Ecto neural progenitor cell (in vitro differentiated cells): ENCODE measurements around the gene MMP20.
"Not testable (repeated sequence)": the region's sequence is repeated elsewhere in the genome, so short reads cannot be mapped to it uniquely, and the experiment has no call there.

ENCODE experiments used
- DNase-seq: peaks from one replicate; pipeline ENCODE4 v3.0.0-alpha.2; 2018; ENCODE audit warnings: low spot score

Gene MMP20

DNA sequence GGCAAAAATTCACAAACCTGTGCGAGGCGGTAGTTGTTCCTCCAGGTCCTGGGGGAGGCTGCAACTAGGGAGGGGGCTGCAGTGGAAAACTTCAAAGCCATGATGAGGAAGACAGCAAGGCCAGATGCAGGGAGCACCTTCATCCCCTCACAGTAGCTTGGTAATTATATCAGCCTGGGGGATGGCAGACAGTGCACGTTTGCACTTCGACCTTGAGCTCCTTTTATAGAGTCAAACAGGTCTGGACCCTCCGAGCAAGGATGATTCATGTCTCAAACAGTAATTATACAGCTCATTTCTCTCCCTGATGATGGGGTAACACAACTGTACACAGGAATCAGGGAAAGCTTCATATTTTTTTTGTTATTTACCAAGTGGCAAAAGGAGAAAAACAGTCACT lies at the start of gene MMP20:
Gene MMP20 (minus strand): TSS at position 156 of the 400 bp plus-strand sequence. CDS start 13 bp downstream, at position 143.
- no peak for DNase-seq

DNA sequence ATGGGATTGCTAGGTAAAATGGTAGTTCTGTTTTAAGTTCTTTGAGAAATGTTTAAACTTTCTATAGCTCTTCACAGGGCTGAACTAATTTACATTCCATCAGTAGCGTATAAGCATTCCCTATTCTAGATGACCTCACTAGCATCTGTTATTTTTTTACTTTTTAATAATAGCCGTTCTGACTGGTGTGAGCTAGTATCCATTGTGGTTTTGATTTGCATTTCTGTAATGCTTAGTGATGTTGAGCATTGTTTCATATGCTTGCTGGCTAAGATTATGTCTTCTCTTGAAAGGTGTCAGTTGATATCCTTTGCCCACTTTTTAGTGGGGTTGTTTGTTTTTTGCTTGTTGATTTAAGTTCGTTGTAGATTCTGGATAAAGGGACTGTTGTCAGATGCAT lies 44.5 kb upstream of the MMP20 start:
- no peak for DNase-seq

DNA sequence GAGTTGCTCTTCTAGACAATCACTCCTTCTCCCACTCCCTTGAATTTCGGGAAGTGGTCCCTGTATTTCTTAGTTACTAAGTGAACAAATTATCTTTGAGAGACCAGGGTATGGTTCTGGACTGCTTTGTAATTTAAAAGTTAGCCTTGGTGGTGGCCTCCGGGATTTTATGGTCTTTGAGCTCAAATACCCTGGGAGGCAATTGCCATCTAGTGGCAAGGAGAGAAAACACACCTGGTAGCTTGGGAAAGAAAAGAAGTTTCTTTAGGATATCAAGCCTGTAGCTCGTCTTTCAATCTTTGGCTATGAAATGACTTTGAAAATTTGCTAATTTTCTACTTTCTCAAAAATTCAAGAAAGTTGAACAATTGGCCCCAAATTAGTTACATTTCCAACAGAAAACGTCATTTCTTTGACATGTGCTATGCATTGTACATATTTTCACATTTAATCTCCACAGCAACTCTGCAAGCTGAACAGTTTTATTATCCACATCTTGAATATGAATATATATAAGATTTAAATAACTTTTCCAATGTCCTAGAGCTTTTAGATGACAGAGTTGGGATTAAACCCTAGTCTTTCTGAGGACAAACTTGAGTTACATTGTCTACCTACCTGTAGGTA lies 41.3 kb upstream of the MMP20 start:
- no peak for DNase-seq

DNA sequence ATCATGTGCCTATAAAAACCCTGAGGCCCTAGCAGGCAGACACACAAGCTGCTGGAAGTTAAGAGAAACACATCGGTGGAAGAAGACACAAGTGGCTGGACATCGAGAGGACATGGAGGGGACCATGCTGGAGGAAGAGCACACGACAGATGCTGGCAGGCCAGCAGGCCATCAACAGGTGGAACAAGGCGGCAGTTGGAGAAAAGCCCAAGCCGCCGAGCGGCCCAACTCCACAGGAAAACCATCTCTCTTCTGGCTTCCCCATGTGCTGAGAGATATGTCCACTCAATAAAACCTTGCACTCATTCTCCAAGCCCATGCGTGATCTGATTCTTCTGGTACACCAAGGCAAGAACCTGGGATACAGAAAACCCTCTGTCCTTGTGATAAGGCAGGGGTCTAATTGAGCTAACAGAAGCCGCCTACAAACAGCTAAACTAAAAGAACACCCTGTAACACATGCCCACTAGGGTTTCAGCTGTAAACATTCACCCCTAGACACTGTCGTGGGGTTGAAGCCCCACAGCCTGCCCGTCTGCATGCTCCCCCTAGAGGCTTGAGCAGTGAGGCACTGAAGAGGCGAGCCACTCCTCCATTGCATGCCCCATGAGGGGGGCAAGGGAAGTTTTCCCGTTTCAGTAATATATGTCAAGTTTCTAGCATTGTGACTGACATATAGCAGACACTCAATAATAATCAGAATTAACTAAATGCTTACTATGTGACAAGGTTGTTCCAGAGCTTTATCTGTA lies 39.0 kb upstream of the MMP20 start:
- DNase-seq: no peak

GRCh38 chr11:102662607-102663006 lies 37.5 kb upstream of the MMP20 start:
- DNase-seq: no peak

DNA sequence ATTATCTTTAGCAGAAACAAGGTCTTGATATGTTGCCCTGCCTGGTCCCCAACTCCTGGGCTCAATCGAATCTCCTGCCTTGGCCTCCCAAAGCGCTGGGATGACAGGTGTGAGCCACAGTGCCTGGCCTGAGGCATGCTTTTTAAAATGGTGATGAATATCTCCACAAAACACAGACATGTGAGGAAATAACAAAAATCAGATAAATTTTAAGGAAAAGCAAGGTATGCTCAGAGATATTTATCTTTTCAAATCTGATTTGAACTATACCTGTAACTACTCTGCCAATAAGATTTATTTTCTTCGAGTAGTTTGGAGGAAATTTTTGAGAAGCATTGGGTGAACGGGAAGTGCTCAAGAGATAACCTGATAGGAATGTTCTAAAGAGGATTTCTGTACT lies 35.9 kb upstream of the MMP20 start:
- DNase-seq: no peak

GRCh38 chr11:102656528-102656927 lies 31.4 kb upstream of the MMP20 start:
- DNase-seq: no peak

DNA sequence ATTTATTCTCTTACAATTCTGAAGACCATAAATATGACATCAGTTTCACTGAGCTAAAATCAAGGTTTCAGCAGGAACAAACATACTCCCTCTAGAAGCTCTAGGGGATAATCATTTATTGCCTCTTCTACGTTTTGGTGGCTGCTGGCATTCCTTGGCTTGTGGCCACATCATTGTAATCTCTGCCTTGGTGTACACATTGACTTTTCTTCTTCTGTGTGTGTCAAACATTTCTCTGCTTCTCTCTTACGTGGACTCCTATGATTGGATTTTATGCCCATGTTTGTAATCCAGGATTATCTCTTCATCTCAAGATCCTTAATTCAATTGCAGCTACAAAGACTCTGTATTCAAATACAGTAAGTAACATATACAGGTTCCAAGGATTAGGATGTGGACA lies 30.4 kb upstream of the MMP20 start:
- DNase-seq: no peak

- no peak for DNase-seq
Measured at GRCh38 chr11:102654761-102655160, 29.6 kb upstream of the MMP20 start.

- no peak for DNase-seq
Measured at GRCh38 chr11:102653744-102654291, 28.7 kb upstream of the MMP20 start.

GRCh38 chr11:102647430-102647829 lies 22.3 kb upstream of the MMP20 start:
- no peak for DNase-seq

DNA sequence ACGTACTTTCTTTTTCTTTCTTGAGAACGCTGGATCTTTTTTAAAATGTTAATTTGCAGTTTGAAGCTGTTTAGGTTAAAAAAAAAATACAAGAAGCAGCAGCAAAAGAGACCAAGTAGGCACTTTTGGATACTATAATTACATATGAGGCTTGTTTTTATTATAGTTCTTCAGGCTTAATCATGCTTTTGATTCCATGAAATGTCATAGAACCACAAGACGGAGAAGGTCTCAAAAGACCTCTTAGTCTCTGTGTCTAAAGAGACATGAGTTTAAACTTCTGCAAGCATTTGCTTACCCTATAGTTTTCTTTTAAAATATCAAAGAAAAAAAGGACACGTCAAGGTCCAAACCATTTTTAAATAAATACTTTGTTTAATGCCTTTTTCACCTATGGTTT lies 18.8 kb upstream of the MMP20 start:
- DNase-seq: no peak

- DNase-seq: no peak
Measured at GRCh38 chr11:102640946-102641345, 15.8 kb upstream of the MMP20 start.

- DNase-seq: no peak
Measured at GRCh38 chr11:102639656-102640055, 14.5 kb upstream of the MMP20 start.

DNA sequence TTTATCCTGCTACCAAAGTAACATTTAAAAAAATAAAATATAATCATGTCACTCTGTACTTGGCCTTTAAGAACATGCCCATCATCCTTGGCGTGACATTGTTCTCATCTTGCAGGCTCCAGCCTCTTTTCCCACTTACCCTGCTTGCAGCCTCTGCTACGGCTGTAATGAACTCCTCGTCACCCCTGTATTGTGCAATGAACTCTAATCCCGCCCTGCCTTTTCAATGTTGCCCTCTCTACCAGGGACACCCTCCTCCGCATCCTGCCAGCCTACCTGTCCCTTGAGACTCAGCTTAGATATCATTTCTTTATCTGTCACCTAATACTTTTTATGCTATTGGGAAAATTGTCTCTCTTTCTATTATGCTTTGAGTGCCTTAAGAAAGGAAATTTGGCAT lies 12.6 kb upstream of the MMP20 start:
- DNase-seq: no peak

DNA sequence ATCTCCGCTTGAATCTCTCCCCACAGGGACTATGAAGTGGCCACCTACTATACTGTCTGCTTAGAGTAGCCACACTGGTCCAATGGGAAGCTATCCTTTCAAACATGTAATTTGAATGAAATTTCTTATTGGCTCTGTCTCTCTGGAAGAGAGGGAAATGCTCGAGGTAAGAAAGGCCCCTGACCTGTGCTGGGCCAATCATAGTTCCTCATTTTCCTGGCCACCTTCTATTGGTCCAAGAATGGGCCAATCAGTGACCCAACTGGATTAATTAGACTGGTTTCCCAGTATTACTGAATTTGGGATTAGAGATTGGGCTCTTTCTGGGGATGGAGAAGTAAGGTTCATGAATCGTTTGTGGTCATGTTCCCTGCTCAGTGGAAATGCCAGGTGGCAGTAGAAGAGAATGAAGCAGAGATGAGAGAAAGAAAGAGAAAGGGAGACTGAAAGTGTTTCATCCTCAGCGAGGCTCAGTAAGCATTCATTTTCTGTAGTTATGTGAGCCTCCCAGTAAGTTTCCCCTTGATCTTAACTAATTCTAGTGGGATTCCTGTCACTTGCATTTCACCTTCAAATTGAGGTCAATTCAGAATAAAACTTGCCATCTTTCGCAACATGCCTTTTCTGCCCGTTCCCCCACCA lies 8.4 kb upstream of the MMP20 start:
- DNase-seq: no peak

- no peak for DNase-seq
Measured at GRCh38 chr11:102632026-102632425, 6.9 kb upstream of the MMP20 start.

- DNase-seq: no peak
Measured at GRCh38 chr11:102630598-102631448, 5.7 kb upstream of the MMP20 start.

DNA sequence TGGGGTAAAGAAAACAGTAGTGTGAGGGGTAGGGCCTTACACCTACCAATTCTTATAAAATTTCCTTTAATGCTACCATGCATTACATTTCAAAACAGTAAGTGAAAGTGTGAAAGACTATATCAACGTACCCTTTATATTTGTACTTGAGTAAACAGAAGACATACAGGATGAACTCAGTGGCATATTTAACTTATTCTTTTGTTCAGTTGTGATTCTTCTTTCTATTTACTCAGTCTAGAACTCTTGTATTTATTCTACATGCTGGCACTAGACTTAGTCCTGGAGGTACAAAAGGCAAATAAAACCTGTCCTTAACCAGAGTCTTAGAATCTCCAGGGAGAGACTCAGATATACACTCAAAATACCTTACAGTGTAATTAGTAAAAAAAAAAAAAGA lies 4.8 kb upstream of the MMP20 start:
- DNase-seq: not testable (repeated sequence)

DNA sequence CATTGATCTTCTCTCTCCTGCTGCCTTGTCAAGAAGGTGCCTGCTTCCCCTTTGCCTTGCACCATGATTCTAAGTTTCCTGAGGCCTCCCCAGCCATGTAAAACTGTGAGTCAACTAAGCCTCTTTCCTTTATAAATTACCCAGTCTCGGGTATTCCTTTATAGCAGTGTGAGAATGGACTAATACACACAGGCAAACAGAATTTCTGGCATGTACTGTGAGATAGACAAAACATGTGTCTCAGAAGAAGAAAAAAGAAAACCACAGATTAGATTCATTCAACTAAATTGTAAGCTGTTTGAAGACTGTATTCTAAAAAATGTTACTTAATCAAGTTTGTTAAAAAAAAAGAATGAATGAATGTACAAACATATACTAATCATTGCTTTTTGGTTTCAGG lies 1.5 kb upstream of the MMP20 start:
- no peak for DNase-seq

GRCh38 chr11:102623998-102624397 lies 1.1 kb downstream of the MMP20 start:
- no peak for DNase-seq

- no peak for DNase-seq
Measured at GRCh38 chr11:102623128-102623527, 2.0 kb downstream of the MMP20 start.
